HG03439 (cell line): ENCODE data around the gene ASCL4.
A peak's percentile ranks its signal among the peaks of the same experiment; 100 is the strongest.

Source experiments
- ATAC-seq: cut with Tn5 transposase; IDR thresholded peaks from one replicate; pipeline ENCODE4 v1.9.1; 2021; ENCODE audit warnings: mild to moderate bottlenecking, moderate library complexity; ENCODE audit not compliant: unreplicated experiment

ASCL4 gene

GRCh38 chr12:107778383-107779025 lies 4.0 kb downstream of the ASCL4 start:
- no peak for ATAC-seq

- no peak for ATAC-seq
Observed at GRCh38 chr12:107779077-107779831, 4.8 kb downstream of the ASCL4 start.

DNA sequence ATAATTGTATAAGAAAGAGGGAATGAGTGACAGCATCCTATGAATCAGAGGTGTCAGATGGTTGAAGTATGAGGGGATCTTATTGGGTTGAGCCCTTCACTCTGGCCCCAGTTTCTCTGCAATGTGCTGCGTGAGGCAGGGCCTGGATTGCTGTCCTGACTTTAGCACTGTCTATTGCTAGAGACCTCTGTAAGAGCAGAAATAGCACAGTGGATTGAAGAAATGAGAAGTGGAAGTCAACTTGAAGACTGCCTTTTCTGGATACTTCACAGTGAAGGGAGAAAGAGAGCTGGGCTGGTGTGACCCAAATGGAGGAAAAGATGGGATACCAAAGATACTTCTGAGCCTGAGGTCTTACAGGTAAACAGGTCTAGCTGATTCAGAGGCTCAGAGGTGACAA lies 5.8 kb downstream of the ASCL4 start:
- no peak for ATAC-seq

DNA sequence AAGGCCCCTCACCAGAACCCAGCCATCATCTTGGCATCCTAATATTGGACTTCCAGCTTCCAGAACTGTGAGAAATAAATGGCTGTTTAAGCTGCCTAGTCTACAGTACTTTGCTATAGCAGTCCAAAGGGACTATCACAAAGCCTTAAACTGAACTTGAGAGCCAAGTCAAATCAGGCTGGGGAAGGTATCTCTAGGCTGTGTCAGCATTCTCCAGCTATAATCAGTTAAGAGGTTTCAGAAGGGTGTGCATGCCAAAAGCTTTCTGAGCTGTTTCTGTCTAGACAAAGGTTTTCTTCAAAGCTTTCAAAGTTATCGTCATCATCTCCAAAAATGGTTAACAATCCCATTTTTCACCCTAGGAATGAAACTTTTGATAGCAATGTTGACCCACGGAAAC lies 7.6 kb downstream of the ASCL4 start:
- no peak for ATAC-seq

GRCh38 chr12:107783406-107784376 lies 9.2 kb downstream of the ASCL4 start:
- peak; percentile 72 for ATAC-seq

GRCh38 chr12:107788281-107788680 lies 13.8 kb downstream of the ASCL4 start:
- ATAC-seq = no peak

DNA sequence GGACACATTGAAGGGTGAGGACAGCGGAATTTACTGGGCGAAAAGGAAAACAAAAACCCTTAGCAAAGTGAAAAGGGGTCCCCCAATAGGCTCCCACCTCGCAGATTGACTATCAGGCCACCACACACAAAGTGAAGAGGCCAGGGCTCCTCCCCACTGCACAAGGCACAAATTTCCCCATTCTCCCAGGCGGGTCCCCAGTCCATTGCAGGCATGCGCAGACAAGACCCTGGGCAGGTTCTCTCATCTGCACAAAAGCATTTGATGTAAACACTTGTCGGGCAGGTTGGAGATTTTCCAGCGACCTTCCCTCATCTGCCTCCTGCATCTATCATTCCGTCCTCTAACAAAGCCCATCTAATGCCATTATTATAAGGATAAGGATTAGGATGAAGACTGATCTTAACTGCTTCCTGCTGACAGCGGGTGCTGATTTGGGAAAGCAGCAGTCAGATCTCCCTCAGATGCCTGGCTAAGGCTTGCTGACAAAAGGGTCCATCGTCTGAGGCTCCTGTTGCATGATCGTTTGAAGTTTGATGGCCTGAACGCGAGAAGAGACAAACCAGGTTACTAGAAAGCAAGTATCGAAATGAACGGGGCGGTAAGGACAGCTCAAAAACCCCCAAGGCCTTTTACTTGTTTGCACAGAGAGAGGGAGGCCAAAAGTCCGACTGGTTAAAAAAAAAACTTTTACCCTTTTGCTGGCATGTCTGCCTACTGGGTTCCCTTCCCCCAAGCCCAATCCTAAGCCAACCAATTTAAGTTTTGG lies 14.4 kb downstream of the ASCL4 start:
- ATAC-seq = no peak

GRCh38 chr12:107791465-107792089 lies 17.1 kb downstream of the ASCL4 start:
- ATAC-seq = no peak

GRCh38 chr12:107794451-107794850 lies 19.9 kb downstream of the ASCL4 start:
- no peak for ATAC-seq

- ATAC-seq = no peak
Observed at GRCh38 chr12:107798580-107798979, 24.1 kb downstream of the ASCL4 start.

DNA sequence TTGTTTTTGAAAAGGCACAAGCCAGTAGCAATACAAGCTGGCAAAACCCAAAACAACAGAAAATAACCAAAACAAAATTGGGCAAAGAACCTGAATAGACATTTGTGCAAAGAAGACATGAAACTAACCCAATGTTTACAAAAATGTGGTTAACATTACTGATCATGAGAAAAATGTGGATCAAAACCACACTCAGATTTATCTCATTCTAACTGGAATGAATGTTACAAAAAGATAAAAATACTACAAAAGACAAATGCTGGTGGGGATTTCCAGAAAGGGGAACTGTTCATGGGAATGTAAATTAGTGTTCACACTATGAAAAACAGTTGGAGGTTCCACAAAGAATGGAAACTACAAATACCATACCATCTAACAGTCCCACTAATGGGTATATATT lies 26.6 kb downstream of the ASCL4 start:
- ATAC-seq = no peak

DNA sequence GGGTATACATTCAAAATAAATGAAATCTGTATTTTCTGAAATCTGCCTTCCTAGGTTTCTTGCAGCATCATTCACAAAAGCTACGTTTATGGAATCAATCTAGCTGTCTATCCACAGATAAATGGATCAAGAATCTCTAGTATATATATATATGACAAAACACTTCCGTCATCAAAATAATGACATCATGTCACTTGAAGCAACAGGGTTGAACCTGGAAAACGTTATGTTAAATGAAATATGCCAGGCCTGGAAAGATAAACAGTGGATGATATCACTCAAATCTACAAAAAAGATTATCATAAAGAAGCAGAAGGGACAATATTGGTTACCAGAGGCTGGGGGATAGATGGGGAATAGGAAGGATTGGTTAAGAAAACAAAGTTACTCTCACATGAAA lies 28.6 kb downstream of the ASCL4 start:
- no peak for ATAC-seq

- no peak for ATAC-seq
Observed at GRCh38 chr12:107805488-107806180, 31.1 kb downstream of the ASCL4 start.

DNA sequence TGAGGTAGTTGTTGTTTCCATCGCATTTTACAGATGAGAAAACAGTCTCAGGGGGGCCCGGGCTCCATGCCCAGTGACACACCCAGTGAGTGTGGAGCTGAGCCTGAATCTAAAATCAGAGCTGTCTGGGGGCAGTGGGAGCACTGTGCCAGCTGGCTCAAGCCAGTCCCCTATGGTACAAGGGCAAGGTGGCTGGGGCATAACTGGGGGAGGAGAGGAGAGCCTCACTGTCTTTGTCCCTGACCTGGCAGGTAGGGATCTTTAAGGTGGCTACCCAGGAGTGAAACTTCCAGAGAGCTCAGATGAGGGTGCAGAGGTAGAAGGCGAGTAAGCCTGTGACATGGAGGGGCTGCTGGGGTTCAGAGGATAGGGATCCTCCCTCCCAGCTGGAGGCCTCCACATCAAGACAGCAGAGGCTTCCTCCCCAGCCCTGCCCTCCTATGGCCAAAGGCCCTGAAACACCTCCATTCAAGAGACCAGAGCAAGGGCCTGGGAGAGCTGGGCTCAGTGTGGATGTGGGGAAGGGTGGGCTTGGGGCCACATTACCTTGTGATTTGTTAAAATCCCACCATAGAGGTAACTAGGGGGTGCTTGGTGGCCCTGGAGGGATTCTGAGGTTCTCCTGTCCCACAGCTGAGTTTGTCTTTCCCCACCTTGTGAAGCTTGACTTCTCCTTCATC lies 33.1 kb downstream of the ASCL4 start:
- no peak for ATAC-seq

DNA sequence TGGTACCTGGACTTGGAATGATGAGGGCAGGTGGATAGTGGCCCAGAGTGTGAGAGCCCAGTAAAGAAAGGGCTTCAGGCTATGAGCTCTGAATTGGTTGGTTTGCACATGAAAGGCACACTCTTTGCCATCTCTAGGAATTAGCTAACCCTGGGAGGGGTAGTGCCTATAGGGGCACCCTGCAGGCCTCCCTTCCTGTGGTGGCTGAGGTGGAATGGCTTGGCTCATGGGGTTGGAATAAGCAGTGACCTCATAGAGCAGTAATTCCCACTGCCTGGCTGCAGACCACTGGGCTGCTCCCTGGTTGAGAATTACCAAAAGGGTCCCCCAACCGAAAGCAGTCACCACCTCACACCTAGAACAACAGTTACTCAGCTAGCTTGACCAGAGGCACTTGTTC lies 42.7 kb downstream of the ASCL4 start:
- no peak for ATAC-seq

DNA sequence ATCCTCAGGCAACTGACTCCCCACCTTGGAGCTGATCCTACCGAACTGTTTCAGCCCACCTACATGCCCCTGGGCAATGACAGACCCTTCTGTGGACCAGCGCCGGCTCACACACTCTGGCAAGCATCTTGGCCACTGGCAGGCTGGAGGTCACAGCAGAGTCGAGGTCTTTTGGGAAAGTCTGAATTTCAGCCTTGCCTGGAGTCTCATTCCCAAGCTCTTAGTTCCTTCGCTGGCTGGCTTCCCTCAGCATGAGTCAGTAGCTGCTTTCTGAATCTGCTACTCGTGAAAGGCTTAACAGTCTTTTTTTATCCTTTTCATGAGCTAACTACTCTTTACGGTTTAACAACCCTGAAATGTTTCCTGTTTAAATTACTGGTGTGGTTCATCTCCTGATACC lies 44.5 kb downstream of the ASCL4 start:
- no peak for ATAC-seq

- ATAC-seq = no peak
Observed at GRCh38 chr12:107822356-107822755, 47.9 kb downstream of the ASCL4 start.
